Measurements from ENCODE around the gene RBFOX2. TPM values are rescaled to one million over a fixed set of nuclear protein-coding genes. Genes with fewer than 3 reads are reported as not detected.

RBFOX2 gene
- total and polyA plus RNA-seq, 2 experiments from 2014 or later, result 88.8 to 131 TPM

- no peak overlapping the region for H3K4me2 ChIP-seq
- Mint-ChIP-seq H3K9me3 (no peaks in the 10 kb centered on the region), H3K36me3 (ENCODE audit: low read depth) (no peaks in the 10 kb centered on the region), H3K27ac (no peak overlapping the region), H3K27me3 (ENCODE audit: insufficient read depth, low read depth, poor library complexity) (no peaks in the 10 kb centered on the region), H3K4me1 (peaks cover 3% of the 10 kb centered on the region; the same call in 1 of the 3 replicates), H3K4me3 (no peak overlapping the region)
- H3K36me3 ChIP-seq (ENCODE audit: insufficient read depth), result no peaks in the 10 kb centered on the region
- no peak overlapping the region for H2AFZ ChIP-seq
- DNase-seq (ENCODE audit: low spot score) (no peak), ATAC-seq (no peak)
- no peak overlapping the region for H3K27ac ChIP-seq (ENCODE audit: low read depth)
- TF ChIP-seq EZH2phosphoT487 (IDR thresholded peaks at IDR 0.05; ENCODE audit: unreplicated experiment), result no peak
- TF ChIP-seq, protein P1, sequence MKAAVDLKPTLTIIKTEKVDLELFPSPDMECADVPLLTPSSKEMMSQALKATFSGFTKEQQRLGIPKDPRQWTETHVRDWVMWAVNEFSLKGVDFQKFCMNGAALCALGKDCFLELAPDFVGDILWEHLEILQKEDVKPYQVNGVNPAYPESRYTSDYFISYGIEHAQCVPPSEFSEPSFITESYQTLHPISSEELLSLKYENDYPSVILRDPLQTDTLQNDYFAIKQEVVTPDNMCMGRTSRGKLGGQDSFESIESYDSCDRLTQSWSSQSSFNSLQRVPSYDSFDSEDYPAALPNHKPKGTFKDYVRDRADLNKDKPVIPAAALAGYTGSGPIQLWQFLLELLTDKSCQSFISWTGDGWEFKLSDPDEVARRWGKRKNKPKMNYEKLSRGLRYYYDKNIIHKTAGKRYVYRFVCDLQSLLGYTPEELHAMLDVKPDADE (IDR thresholded peaks at IDR 0.05), result no peak
- no peak for TF ChIP-seq JUNB (IDR thresholded peaks at IDR 0.05; ENCODE audit: unreplicated experiment)
- no peak for TF ChIP-seq NANOG (IDR thresholded peaks at IDR 0.05; ENCODE audit: borderline replicate concordance)
- no peak for TF ChIP-seq ZNF331 (CRISPR knock-in tag; IDR thresholded peaks at IDR 0.05; ENCODE audit: low read depth)
- no peak for TF ChIP-seq STAT1 (IDR thresholded peaks at IDR 0.05; ENCODE audit: unreplicated experiment)
- no peak for TF ChIP-seq CTCF (conservative IDR thresholded peaks at IDR 0.05; ENCODE audit: low read depth in 2 of 2)
- no peak for TF ChIP-seq ZNF462 (CRISPR knock-in tag; IDR thresholded peaks at IDR 0.05)
- no peak for TF ChIP-seq POLR2AphosphoS5 (IDR thresholded peaks at IDR 0.05; ENCODE audit: low read depth)
- H4K20me1 ChIP-seq (replicated peaks; ENCODE audit: insufficient read depth), result peaks cover 7% of the 10 kb centered on the region; the same call in 1 of the 2 replicates
- no peak overlapping the region for H3K4me3 ChIP-seq
- H3K4me1 ChIP-seq (ENCODE audit: insufficient read depth), result no peaks in the 10 kb centered on the region
- H3K79me2 ChIP-seq (replicated peaks; ENCODE audit: insufficient read depth), result peaks cover 57% of the 10 kb centered on the region
- H3K27me3 ChIP-seq (ENCODE audit: insufficient read depth), result no peaks in the 10 kb centered on the region
- no peaks in the 10 kb centered on the region for H3K9me2 ChIP-seq (ENCODE audit: insufficient read depth)
- H3F3A ChIP-seq (replicated peaks; ENCODE audit: low read depth), result no peaks in the 10 kb centered on the region
These were observed 80.7 kb downstream of the RBFOX2 start for GRCh38 chr22:35947794-35948425.

Data from GM23338 (cell line).